Neural progenitor cell (in vitro differentiated cells): ENCODE results near the gene IDNK. TPM values are rescaled to one million over a fixed set of nuclear protein-coding genes. Genes with fewer than 3 reads are reported as not detected.
A peak's percentile ranks its signal among the peaks of the same experiment; 100 is the strongest.

ENCODE experiments used
- DNase-seq: peaks from one replicate; pipeline ENCODE4 v3.0.0-alpha.2; 2016; ENCODE audit warnings: low spot score
- H2AFZ ChIP-seq: fragments of 200-600 bp; sonication (generic); replicated peaks from 2 replicates; pipeline ENCODE4 v1.6.1; 2016; ENCODE audit warnings: antibody characterized with exemption
- H3F3A ChIP-seq: fragments of 200-600 bp; sonication (generic); 2 replicates; pipeline ENCODE4 v1.6.1; 2016; ENCODE audit warnings: antibody characterized with exemption, low read depth
- H3K27ac ChIP-seq: fragments of 200-600 bp; sonication (generic); 2 replicates; pipeline ENCODE4 v1.5.1; 2016; ENCODE audit warnings: mild to moderate bottlenecking
- H3K27me3 ChIP-seq: fragments of 200-600 bp; sonication (generic); 2 replicates; pipeline ENCODE4 v1.6.1; 2016; ENCODE audit warnings: mild to moderate bottlenecking, moderate library complexity
- H3K36me3 ChIP-seq: fragments of 200-600 bp; sonication (generic); 2 replicates; pipeline ENCODE4 v1.5.1; 2016
- H3K4me1 ChIP-seq: fragments of 200-600 bp; sonication (generic); 2 replicates; pipeline ENCODE4 v1.6.1; 2016; ENCODE audit warnings: mixed run types
- H3K4me2 ChIP-seq: fragments of 200-600 bp; sonication (generic); 2 replicates; pipeline ENCODE4 v1.6.1; 2016
- H3K4me3 ChIP-seq: fragments of 200-600 bp; sonication (generic); 2 replicates; pipeline ENCODE4 v1.5.1; 2016
- H3K79me2 ChIP-seq: fragments of 200-600 bp; sonication (generic); 2 replicates; pipeline ENCODE4 v1.6.1; 2016; ENCODE audit warnings: low read depth
- H3K9ac ChIP-seq: fragments of 200-600 bp; sonication (generic); 2 replicates; pipeline ENCODE4 v1.6.1; 2016
- H3K9me3 ChIP-seq: fragments of 200-600 bp; sonication (generic); 2 replicates; pipeline ENCODE4 v1.5.1; 2016; ENCODE audit warnings: low read depth
- H4K20me1 ChIP-seq: fragments of 200-600 bp; sonication (generic); 2 replicates; pipeline ENCODE4 v1.6.1; 2016; ENCODE audit warnings: low read depth
- H3K27ac Mint-ChIP-seq: 3 replicates; pipeline ENCODE4 v1.8.0; 2021; ENCODE audit warnings: mixed read lengths
- H3K27me3 Mint-ChIP-seq: 2 replicates; pipeline ENCODE4 v1.8.0; 2022; ENCODE audit warnings: low read depth, mild to moderate bottlenecking, inconsistent platforms, moderate library complexity, mixed read lengths; ENCODE audit not compliant: insufficient read depth
- H3K36me3 Mint-ChIP-seq: 3 replicates; pipeline ENCODE4 v1.8.0; 2021; ENCODE audit warnings: mixed read lengths
- H3K4me1 Mint-ChIP-seq: 3 replicates; pipeline ENCODE4 v1.8.0; 2021; ENCODE audit warnings: mixed read lengths
- H3K4me3 Mint-ChIP-seq: 3 replicates; pipeline ENCODE4 v1.8.0; 2021; ENCODE audit warnings: mild to moderate bottlenecking, moderate library complexity, mixed read lengths
- H3K9me3 Mint-ChIP-seq: 3 replicates; pipeline ENCODE4 v1.8.0; 2020; ENCODE audit warnings: mixed read lengths
- CTCF ChIP-seq: fragments of 200-600 bp; sonication (generic); IDR thresholded peaks from 2 replicates; pipeline ENCODE4 v1.5.1; 2017; ENCODE audit warnings: antibody characterized with exemption, mild to moderate bottlenecking
- EZH2 ChIP-seq: fragments of 200-600 bp; sonication (generic); IDR thresholded peaks from 2 replicates; pipeline ENCODE4 v1.6.1; 2017; ENCODE audit warnings: antibody characterized with exemption, mild to moderate bottlenecking, moderate library complexity
- EZH2phosphoT487 ChIP-seq: fragments of 200-600 bp; sonication (generic); IDR thresholded peaks from 2 replicates; pipeline ENCODE4 v1.6.1; 2017; ENCODE audit warnings: antibody characterized with exemption
- total RNA-seq: library from RNA; depleted of rRNA; stranded (reverse); fragments of >200 nt; gene quantifications from 2 replicates; pipeline ENCODE4 v1.2.3, GENCODE V29; 2015; ENCODE audit warnings: low replicate concordance

Gene IDNK
- total RNA-seq, 1 donor from 2014 or later, result 9.0 TPM

GRCh38 chr9:83630938-83631457 is 8.1 kb downstream of the IDNK start:
- H3K9me3 Mint-ChIP-seq, result no peaks in the 10 kb centered on the region
- H3K36me3 Mint-ChIP-seq, result peaks cover 9% of the 10 kb centered on the region
- Histone ChIP-seq H3K79me2 (no peaks in the 10 kb centered on the region), H2AFZ (no peak overlapping the region), H3K27me3 (no peaks in the 10 kb centered on the region), H3K9me3 (no peaks in the 10 kb centered on the region), H3K4me2 (peak overlapping the region; percentile 84), H3K4me3 (peak overlapping the region; percentile 40), H3F3A (peaks cover 18% of the 10 kb centered on the region), H3K27ac (no peak overlapping the region), H3K9ac (no peak overlapping the region), H3K4me1 (peaks cover 22% of the 10 kb centered on the region), H3K36me3 (no peaks in the 10 kb centered on the region), H4K20me1 (no peaks in the 10 kb centered on the region)
- peak overlapping the region; percentile 52 for H3K4me3 Mint-ChIP-seq
- H3K27ac Mint-ChIP-seq, result peak overlapping the region; percentile 80
- peaks cover 41% of the 10 kb centered on the region for H3K4me1 Mint-ChIP-seq
- TF ChIP-seq CTCF (no peak), EZH2phosphoT487 (no peak), EZH2 (no peak)
- H3K27me3 Mint-ChIP-seq, result peaks cover 2% of the 10 kb centered on the region
- DNase-seq, result peak; percentile 90

- no peak overlapping the region for H2AFZ ChIP-seq
- peaks cover 18% of the 10 kb centered on the region for H3F3A ChIP-seq
- no peaks in the 10 kb centered on the region for H3K9me3 ChIP-seq
- no peak overlapping the region for H3K9ac ChIP-seq
- H3K4me1 ChIP-seq, result peaks cover 22% of the 10 kb centered on the region
- no peak for DNase-seq
- Mint-ChIP-seq H3K9me3 (no peaks in the 10 kb centered on the region), H3K36me3 (peaks cover 8% of the 10 kb centered on the region), H3K27ac (no peak overlapping the region), H3K4me3 (no peak overlapping the region), H3K27me3 (peaks cover 2% of the 10 kb centered on the region), H3K4me1 (peaks cover 41% of the 10 kb centered on the region)
- H3K36me3 ChIP-seq, result no peaks in the 10 kb centered on the region
- H3K4me3 ChIP-seq, result no peak overlapping the region
- no peak for TF ChIP-seq EZH2
- no peak for TF ChIP-seq EZH2phosphoT487
- TF ChIP-seq CTCF, result no peak
- no peaks in the 10 kb centered on the region for H4K20me1 ChIP-seq
- no peaks in the 10 kb centered on the region for H3K27me3 ChIP-seq
- no peak overlapping the region for H3K4me2 ChIP-seq
- no peak overlapping the region for H3K27ac ChIP-seq
- no peaks in the 10 kb centered on the region for H3K79me2 ChIP-seq
These were observed 10.3 kb downstream of the IDNK start for GRCh38 chr9:83633255-83633654.

- Histone ChIP-seq H3K36me3 (no peaks in the 10 kb centered on the region), H3K9me3 (no peaks in the 10 kb centered on the region), H3K4me1 (peaks cover 22% of the 10 kb centered on the region), H3F3A (peaks cover 18% of the 10 kb centered on the region), H3K27ac (no peak overlapping the region), H3K9ac (no peak overlapping the region), H4K20me1 (no peaks in the 10 kb centered on the region), H2AFZ (no peak overlapping the region), H3K79me2 (no peaks in the 10 kb centered on the region), H3K4me2 (no peak overlapping the region), H3K4me3 (no peak overlapping the region), H3K27me3 (no peaks in the 10 kb centered on the region)
- Mint-ChIP-seq H3K4me1 (peaks cover 41% of the 10 kb centered on the region), H3K4me3 (no peak overlapping the region), H3K27ac (no peak overlapping the region), H3K9me3 (no peaks in the 10 kb centered on the region), H3K36me3 (peaks cover 8% of the 10 kb centered on the region), H3K27me3 (peaks cover 2% of the 10 kb centered on the region)
- DNase-seq, result no peak
- TF ChIP-seq EZH2 (no peak), CTCF (no peak), EZH2phosphoT487 (no peak)
These were observed 10.7 kb downstream of the IDNK start for GRCh38 chr9:83633676-83634075.
